GM21423 (cell line): ENCODE measurements around the gene C11orf97.
"Not testable (repeated sequence)": the region's sequence is repeated elsewhere in the genome, so short reads cannot be mapped to it uniquely, and the experiment has no call there.

Experiments used
- ATAC-seq: cut with Tn5 transposase; IDR thresholded peaks from one replicate; pipeline ENCODE4 v1.9.1; 2021; ENCODE audit warnings: mild to moderate bottlenecking, moderate library complexity; ENCODE audit not compliant: unreplicated experiment

C11orf97 gene

GRCh38 chr11:94555752-94556329, 43.6 kb downstream of the C11orf97 start:
- not testable (repeated sequence) for ATAC-seq

GRCh38 chr11:94557421-94557820, 45.2 kb downstream of the C11orf97 start:
- no peak for ATAC-seq

GRCh38 chr11:94557992-94558391, 45.7 kb downstream of the C11orf97 start:
- ATAC-seq: no peak

GRCh38 chr11:94558468-94558867, 46.2 kb downstream of the C11orf97 start:
- no peak for ATAC-seq

GRCh38 chr11:94558932-94559331, 46.7 kb downstream of the C11orf97 start:
- no peak for ATAC-seq

DNA sequence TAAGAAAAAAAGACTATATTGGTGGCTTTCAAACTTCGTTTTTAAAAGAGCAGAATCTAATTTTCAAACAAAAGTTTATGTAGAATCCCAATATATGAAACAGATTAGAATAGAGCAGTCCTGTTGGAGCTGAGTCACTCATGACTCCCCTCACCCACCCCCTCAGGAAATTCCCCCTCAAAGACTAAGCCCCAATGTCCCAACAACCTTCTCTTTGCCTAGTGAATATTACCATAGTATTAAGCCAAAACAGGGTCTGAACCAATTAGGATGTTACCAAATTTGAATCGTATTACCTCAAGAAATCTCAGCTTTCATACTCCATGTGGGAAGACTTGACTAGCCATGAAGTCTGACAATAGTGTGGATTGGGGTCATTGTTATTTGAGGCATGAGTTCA, 47.1 kb downstream of the C11orf97 start:
- ATAC-seq: no peak

- ATAC-seq: no peak
Observed at GRCh38 chr11:94560834-94561233, 48.6 kb downstream of the C11orf97 start.

GRCh38 chr11:94563176-94563847, 51.1 kb downstream of the C11orf97 start:
- no peak for ATAC-seq

DNA sequence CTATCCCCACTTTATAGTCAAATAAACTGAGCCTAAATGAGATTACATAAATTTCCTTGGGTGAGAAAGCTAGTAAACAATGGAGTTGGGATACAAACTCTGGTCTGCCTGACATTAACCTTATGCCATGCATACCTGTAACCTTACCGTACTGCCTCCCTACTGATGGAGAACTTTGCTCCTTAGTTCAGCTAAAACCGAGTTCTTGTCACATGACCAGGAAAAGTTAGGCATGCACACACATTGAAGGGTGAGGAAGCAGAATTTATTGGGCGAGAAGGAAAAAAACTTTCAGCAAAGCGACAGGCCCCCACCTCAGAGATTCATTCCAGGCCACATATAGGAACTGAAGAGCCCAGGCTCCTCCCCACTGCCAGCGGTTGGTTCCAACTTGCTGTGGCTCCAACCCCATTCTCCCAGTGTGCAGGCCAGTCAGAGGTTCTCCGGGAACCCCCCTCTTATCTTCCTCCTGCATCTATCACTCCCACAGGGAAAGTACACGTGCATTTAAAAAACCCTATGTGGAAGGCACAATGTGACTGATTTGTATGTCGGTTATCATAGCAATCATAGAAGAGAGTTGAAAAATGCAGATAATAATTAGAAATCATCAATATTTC, 51.7 kb downstream of the C11orf97 start:
- no peak for ATAC-seq

- ATAC-seq: no peak
Observed at GRCh38 chr11:94567181-94567670, 55.0 kb downstream of the C11orf97 start, which contains the start of gene PIWIL4. Gene PIWIL4 (plus strand): TSS chr11:94567368. CDS start chr11:94567519, 151 bp downstream.

DNA sequence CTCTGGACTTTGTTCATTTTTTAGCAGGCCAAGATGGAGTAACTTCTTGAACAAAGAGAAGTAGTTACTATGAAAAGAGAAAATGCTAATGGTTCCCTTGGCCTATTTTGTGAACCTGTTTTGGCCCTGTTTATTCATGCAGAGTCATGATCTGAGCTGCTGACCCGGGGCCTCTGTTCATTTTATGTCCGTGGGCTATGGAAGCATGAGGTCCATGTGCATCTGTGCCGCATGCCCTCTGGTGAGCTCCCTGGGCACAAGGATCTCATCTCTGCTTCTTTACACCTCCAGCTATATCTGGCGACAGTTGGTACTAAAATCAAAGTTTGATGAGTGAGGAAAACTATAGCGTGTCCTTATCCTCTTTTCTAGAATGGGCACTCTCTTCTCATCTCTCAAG, 55.9 kb downstream of the C11orf97 start:
- ATAC-seq: no peak

DNA sequence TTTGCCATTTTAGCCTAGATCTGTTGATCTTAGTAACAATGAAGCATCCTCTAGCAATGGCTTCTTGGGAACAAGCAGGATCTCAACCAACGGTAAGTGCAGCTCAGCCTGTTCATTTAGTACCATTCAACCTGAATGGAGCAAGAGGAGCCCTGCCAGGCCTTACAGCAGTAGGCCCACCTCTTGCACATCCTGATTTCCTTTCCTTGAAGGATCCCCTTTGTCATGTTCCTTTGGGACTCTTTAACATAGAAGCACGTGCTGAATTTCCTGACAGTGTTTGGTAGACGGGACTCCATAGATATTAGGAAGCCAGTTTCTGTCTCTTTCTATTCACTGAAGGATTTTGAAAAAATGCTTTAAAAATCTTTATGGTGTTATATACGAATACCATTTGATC, 56.5 kb downstream of the C11orf97 start:
- ATAC-seq: no peak

GRCh38 chr11:94572975-94573374, 60.7 kb downstream of the C11orf97 start:
- ATAC-seq: not testable (repeated sequence)

- ATAC-seq: no peak
Observed at GRCh38 chr11:94574193-94574961, 62.1 kb downstream of the C11orf97 start.

GRCh38 chr11:94576306-94576705, 64.0 kb downstream of the C11orf97 start:
- ATAC-seq: no peak

DNA sequence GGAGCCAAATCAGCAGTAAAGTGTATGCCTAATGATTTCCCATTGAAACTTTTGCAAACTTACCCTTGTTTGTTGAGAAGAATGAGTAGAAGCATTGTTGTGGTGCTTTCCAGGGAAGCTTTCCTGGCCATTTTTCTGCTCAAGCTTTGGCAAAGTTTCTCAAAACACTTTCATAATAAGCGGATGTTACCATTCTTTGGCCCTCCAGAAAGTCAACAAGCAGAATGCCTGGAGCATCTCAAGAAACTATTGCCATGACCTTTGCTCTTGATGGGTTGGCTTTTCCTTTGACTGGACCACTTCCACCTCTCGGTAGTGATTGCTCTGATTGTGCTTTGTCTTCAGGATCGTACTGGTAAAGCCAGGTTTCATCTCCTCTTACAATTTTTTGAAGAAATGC, 65.6 kb downstream of the C11orf97 start:
- no peak for ATAC-seq
